GM18508 (cell line): ENCODE results near the gene DENND1A.
"Not testable (repeated sequence)": the region's sequence is repeated elsewhere in the genome, so short reads cannot be mapped to it uniquely, and the experiment has no call there.

Experiments
- ATAC-seq: cut with Tn5 transposase; IDR thresholded peaks from one replicate; pipeline ENCODE4 v1.9.1; 2021; ENCODE audit warnings: moderate number of reproducible peaks; ENCODE audit not compliant: insufficient read depth, unreplicated experiment

DENND1A gene

GRCh38 chr9:123411191-123411590 is 518.7 kb downstream of the DENND1A start:
- ATAC-seq = no peak

DNA sequence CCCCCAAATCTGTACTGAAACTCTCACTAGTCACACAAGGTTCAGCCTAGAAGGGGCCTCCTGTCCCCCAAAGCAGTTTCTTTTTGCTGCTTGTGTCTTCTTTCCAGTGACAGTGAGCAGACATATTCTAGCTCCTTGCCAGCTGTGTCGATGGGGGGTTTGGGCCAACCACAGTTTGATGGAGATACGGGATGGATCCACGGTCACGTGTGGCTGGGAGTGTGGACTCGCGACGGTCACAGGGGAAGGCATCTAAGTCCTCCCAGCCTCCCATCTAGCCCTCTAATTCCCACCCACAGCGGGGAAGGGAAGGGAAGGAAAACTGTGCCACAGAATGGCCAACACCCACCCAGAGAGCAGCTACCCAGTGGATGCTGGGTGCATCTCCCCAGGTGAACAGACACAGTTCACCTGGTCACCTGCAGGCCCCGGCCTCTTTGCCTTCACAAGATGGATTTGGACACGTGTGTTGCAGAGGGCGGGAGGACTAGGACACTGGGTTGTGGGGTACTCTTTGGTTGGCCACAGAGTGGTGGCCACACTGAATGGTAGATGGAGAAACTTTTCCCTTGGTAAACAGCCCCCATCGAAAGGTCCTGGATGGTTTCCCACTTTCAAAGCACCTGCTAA is 519.5 kb downstream of the DENND1A start:
- no peak for ATAC-seq

DNA sequence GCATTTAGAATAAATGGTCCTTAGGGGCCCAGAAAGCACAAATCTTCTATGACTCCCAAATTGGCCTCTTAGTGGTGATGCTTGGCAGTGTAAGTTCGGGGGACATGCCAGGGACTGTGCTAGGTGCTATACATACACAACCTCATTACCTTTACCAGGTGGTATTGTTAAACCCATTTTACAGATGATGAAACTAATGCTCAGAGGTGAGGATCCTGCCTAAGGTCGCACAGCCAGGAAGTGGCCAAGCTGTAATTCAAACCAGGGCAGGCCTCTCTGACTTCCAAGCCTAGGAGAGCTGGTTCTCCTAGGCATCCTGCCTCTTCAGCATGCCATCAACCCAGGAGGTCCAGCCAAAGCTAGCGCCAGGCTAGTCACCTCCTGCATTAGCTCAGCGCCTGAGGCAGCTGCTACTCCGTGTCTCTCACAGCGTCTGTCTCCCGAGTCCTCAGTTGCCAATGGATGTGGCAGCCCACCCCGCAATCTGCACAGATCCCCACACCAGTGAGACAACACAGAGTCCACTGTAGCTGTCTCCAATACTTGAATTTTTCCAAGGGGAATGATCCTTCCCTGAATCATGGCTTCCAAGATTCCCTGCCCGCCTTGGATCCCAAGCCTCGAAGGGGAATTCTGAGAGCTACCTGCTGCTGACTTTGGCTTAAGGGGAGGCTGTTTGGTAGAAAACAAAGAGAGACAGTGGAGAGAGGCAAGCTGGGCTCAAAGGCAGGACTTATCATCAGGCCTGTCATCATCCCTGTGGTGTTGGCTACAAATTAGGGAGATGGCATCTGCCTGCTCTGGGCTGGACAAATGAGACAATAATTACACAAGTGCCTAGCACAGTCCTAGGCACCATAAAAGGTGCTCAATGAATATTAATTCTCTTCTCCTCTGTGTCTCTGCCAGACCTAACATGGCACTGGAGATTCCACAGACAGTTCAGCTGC is 521.3 kb downstream of the DENND1A start:
- no peak for ATAC-seq

DNA sequence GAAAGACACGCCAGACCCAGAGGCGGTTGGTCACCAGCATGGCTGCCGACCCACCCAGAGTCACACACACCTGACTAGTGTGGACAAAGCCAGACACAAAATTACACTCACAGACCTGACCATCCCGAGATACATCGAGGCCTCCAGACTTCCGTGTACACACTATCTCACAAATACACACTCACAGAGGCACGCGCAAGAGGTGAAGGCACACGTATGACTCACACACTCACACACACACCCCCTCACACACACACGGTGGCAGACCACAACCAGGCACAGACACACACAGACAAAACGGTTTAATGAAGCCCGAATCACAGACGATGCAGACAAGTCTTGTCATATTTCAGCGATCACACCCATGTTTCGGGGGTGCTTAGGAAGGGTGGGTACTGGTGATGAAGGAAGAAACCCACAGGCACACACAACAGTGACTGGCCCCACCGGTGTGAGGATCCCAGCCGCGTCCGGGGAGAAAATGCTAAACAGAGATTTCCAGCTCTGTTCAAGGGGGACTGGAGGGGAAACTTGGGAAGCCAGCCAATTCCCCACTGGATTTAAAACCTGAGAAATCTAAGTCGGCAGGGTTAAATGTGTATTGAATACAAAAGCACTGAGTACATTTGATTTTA is 522.6 kb downstream of the DENND1A start:
- no peak for ATAC-seq

DNA sequence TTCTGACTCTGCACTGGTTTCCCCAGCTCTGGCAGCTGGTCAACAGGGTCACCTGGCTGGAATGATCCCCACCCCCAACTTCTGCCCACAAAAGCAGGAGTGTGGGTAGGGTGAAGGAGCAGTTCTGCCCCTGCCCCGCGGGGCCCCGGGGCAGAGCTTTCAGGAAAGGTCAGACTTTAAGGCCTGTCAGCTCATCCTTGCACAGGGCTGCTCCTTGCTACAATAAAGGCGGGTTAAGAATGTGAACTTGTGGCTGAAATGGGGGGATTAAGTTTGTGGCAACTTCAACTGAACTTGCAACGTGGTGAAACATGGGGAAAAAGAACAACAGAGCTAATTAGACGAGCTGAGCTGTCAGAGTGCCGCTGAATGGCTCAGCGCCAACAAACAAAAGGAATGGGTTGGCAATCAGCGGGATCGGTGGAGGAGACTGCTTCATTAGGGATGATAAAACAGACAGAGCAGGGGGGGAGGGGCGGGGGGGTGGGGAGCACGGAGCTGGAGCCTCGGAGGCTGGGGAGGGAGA is 523.2 kb downstream of the DENND1A start:
- no peak for ATAC-seq

DNA sequence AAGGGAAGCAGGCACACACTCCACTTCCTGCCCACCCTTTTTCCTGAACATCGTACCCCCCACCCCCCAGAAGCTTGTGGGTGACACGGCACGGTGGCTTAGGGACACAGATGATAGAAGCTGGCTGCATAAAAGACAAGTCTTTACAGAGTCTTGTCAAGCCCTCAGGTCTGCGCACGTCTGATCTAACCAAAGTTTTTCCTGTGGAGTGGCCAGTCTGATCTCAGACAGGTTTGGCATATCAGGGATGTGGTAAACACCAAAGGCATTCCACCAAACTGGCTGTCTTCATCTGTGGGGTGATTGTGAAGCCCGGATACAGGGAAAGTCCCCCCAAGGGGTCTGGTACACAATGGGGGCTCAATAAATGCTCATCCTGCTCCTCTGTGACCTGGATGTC is 523.9 kb downstream of the DENND1A start:
- ATAC-seq = no peak

DNA sequence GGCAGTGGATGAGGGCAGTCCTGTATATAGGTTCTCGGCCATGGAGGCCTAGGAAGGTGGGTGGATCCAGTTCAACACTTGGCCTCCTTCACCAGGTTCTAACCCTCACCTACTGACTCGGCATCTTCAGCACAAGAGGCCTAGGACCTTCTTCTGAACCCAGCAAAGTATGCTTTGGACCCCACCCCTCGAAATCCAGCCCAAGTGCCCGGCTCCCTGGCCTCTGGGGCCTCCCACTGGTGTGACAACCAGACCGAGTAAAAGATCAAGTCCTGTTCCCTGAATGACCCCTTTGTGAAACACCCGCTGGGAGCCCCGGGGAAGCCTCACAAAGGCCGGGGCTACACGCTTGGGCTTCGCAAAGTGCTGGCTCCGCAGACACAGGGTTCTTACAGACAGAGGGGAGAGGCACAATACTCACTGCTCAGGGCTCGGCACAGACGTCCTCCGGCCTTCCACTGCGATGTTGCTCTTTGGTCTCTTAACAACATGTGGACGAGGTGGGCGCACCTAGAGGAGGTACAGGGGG is 526.9 kb downstream of the DENND1A start:
- no peak for ATAC-seq

DNA sequence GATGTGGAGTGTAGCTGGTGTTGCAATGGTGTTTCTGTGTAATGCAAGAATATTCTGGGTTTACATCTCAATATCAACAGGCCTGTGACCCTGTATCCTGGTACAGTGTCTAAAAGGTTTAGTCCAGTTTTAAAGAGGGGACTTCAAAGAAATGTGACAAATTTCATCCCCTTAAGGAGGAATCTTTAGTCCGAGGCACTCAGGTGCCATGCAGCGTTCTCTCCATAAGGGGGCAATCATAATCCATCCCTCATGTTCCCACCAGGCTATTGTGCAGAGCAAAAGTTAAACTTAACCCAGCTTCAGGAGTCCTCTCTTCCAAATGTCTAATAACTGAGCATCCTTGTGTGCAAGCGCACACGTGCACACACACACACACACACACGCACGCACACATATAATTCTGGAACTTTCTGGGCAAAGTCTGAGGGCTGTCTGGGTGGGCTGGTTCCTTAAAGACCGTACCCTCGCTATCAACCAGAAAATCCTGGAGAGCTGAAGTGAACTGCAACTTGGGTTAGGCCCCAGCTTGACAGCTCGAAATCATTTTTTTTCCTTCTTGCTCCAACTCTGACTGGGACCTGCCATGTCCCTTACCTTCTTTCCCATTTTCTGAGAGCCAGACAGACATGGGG is 527.9 kb downstream of the DENND1A start:
- ATAC-seq = no peak

- ATAC-seq = no peak
These were observed 528.9 kb downstream of the DENND1A start for GRCh38 chr9:123400926-123401503.

GRCh38 chr9:123399803-123400378 is 530.0 kb downstream of the DENND1A start:
- no peak for ATAC-seq

DNA sequence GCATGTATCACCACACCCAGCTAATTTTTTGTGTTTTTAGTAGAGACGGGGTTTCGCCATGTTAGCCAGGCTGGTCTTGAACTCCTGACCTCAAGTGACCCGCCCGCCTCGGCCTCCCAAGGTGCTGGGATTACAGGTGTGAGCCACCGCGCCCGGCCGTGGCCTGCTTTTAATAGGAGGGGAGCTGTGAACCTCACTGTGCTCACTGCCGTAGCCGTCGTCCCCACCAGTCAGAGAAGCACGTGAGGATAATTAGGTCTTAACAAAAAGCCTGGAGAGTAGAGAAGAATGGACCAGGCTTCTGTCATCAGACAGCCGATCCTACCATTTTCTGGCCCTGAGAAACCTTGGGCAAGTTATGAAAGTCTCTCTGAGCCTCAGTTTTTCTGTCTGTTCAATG is 531.0 kb downstream of the DENND1A start:
- ATAC-seq = not testable (repeated sequence)

- no peak for ATAC-seq
These were observed 532.0 kb downstream of the DENND1A start for GRCh38 chr9:123397975-123398374.

DNA sequence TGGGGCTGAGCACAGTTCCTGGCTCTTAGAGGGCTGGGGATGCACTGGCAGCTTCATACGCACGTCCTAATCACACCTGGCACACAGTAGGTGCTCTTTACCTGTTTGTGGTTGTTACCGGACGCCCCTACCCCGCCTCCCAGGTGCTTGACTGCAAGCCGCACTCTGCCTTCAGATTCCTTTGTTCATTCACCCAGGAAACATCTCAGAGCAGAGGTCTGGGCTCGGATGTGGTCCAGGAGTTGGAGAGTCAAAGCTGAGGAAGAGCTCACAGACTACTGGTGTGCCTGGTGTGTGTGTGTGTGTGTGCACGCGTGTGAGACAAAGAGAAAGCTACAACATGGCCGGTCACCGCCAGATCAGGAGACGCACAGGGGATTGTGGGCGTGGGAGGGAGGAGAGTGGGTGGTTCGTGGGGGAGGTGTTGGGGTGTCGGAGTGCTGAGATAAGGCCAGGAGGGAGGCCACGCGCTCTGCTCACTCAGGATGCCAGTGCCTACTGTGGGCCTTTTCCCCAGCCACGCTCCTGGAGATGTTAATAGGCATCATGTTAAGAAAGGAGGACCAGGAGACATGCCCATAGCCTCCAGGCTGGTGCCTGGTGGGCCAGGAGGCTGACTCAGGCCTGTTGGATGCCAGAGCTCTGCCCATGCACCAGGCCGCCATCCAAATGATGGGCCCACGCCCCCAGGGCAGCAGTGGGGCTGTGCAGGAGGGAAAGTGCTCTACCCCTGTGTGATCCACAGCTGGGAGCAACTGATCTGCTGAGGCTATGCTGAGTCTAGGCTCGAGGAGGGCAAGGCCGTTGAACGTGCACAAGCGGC is 534.0 kb downstream of the DENND1A start:
- no peak for ATAC-seq

DNA sequence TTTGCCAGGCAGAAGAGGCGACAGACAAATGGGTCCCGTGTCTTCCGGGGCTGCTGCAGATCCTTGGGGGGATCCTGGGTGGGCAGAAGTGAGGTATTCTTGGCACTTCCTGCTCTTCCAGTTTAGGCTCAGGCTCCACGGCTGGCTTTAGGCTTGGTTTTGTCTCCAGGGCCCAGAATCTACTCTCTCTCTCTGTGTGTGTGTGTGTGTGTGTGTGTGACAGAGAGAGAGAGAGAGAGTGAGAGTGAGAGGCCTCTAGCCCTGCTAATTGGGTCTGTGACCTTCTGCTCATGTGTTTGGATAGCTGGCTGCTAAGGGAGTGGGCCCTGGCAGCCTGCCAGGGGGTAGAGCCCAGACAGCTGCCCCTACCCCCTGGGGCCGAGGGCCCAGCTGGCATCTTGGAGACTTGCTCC is 534.6 kb downstream of the DENND1A start:
- ATAC-seq = no peak

DNA sequence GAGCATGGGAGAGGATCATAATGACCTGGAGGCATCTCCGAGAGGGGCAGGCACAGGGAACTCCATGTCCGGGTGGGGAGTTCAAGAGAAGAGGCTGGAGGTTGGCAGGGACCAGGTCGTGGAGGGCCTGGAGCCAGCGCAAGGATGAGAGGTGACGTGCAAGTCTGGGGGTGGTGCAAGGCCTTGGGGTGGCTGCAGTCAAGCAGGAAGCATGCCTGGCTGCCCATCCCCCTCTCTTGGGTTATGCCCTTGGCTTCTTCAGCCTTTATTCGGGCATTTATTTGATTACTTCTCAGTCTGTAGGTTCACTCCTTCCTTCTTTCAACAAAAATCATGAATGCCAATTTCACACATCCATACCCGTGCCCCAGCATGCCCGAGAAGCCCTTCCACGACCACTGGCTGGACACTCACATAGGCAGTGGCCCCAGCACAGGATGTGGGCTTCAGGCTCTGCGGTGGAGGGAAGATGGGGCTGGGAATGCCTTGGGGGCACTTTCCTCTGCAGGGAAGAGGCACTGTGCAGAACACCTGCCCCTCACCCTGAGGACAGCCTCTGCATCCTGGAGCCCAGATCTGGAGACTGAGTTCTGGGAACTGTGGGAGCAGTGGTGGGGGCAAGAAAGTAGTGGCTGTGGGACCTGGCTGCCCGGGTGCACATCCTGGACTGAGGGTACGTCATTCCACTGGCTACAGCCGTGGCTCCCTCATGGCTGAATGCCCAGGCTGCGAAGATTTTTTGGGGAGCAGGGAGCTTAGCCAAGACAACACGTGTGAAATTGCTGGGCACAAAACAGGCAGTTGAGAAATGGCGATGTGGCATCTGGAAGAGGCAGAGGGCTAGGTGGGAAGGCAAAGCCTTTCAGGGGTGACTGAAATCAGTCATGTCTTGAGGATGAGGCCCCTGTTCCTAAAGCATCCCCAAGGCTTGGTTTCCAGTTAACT is 535.4 kb downstream of the DENND1A start:
- ATAC-seq = no peak

DNA sequence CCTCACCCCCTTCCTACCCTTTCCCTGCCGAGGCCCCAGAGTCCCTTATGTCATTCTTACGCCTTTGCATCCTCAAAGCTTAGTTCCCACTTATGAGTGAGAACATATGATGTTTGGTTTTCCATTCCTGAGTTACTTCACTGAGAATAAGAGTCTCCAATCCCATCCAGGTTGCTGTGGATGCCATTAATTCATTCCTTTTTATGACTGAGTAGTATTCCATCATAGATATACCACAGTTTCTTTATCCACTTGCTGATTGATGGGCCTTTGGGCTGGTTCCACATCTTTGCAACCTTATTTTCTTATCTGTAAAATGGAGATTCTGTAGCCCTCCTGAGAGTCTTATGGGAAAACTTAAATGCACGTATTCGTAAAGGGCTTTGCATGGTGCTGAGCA is 537.1 kb downstream of the DENND1A start:
- ATAC-seq = no peak

GRCh38 chr9:123391946-123392345 is 538.0 kb downstream of the DENND1A start:
- no peak for ATAC-seq

DNA sequence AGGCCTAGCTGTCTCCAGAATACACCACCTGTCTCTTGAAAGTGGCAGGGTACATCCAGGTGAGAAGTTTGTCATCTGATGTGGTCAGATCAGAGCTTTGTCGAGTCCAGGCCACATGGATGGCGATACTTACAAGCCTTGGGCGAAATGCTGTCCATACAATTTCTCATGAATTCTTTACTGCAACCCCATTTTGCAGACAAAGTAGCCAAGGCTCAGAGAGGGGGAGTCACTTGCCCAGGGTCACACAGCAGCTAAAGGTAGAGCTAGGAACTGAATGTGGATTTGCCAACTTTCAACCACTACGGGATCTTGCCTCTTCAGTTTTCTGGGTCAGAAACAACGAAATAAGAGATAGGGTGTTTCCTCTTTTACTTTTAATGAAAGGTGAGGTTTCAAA is 538.7 kb downstream of the DENND1A start:
- ATAC-seq = no peak
